DOHH2 (cell line): ENCODE data around the gene HERC3.

Experiments
- H3F3A ChIP-seq: fragments of 200-600 bp; sonication (generic), shearing (Covaris generic); 2 replicates; pipeline ENCODE4 v1.6.0; 2016; ENCODE audit warnings: antibody characterized with exemption, mild to moderate bottlenecking; ENCODE audit not compliant: control insufficient read depth, insufficient read depth
- H3K27ac ChIP-seq: fragments of 200-600 bp; sonication (generic); 2 replicates; pipeline ENCODE4 v1.5.1; 2014; ENCODE audit warnings: low read depth, mild to moderate bottlenecking, low read length, moderate library complexity
- H3K27me3 ChIP-seq: fragments of 200-600 bp; sonication (generic); 2 replicates; pipeline ENCODE4 v1.6.1; 2014; ENCODE audit warnings: mild to moderate bottlenecking, low read length, mixed read lengths; ENCODE audit not compliant: control insufficient read depth
- H3K36me3 ChIP-seq: fragments of 200-600 bp; sonication (generic); 2 replicates; pipeline ENCODE4 v1.6.1; 2014; ENCODE audit warnings: mild to moderate bottlenecking, low read length, moderate library complexity, mixed read lengths; ENCODE audit not compliant: control insufficient read depth
- H3K4me1 ChIP-seq: fragments of 200-600 bp; sonication (generic); 2 replicates; pipeline ENCODE4 v1.6.1; 2014; ENCODE audit warnings: mild to moderate bottlenecking, low read length, mixed read lengths; ENCODE audit not compliant: control insufficient read depth
- H3K4me2 ChIP-seq: fragments of 200-600 bp; sonication (generic); 2 replicates; pipeline ENCODE4 v1.6.0; 2014; ENCODE audit warnings: mild to moderate bottlenecking, low read length, moderate library complexity
- H3K4me3 ChIP-seq: fragments of 200-600 bp; sonication (generic); 2 replicates; pipeline ENCODE4 v1.5.1; 2014; ENCODE audit warnings: mild to moderate bottlenecking, low read length, mixed read lengths
- H3K79me2 ChIP-seq: fragments of 200-600 bp; sonication (generic); 2 replicates; pipeline ENCODE4 v1.6.1; 2014; ENCODE audit warnings: mild to moderate bottlenecking, low read length, mixed read lengths; ENCODE audit not compliant: control insufficient read depth
- H3K9me2 ChIP-seq: fragments of 200-600 bp; sonication (generic); replicated peaks from 2 replicates; pipeline ENCODE4 v1.6.1; 2014; ENCODE audit warnings: mild to moderate bottlenecking, low read length, mixed read lengths; ENCODE audit not compliant: control insufficient read depth
- H3K9me3 ChIP-seq: fragments of 200-600 bp; sonication (generic); 2 replicates; pipeline ENCODE4 v1.6.1; 2014; ENCODE audit warnings: antibody characterized with exemption, low read length, mixed read lengths; ENCODE audit not compliant: control insufficient read depth, insufficient read depth
- H4K20me1 ChIP-seq: fragments of 200-600 bp; sonication (generic); 2 replicates; pipeline ENCODE4 v1.6.0; 2014; ENCODE audit warnings: low read depth, mild to moderate bottlenecking, antibody characterized with exemption, low read length, moderate library complexity; ENCODE audit not compliant: control insufficient read depth, insufficient read depth
- EZH2phosphoT487 ChIP-seq: fragments of 200-600 bp; sonication (generic); IDR thresholded peaks from 2 replicates; pipeline ENCODE4 v1.6.1; 2017; ENCODE audit warnings: borderline replicate concordance, mild to moderate bottlenecking, antibody characterized with exemption, low read length, moderate library complexity, mixed read lengths
- TF ChIP-seq, protein P1 (sequence below): fragments of 200-600 bp; sonication (generic); IDR thresholded peaks from one replicate; pipeline ENCODE4 v1.5.1; 2014; ENCODE audit warnings: antibody characterized with exemption, mild to moderate bottlenecking, low read depth, low read length; ENCODE audit not compliant: poor library complexity, severe bottlenecking

The HERC3 gene

DNA sequence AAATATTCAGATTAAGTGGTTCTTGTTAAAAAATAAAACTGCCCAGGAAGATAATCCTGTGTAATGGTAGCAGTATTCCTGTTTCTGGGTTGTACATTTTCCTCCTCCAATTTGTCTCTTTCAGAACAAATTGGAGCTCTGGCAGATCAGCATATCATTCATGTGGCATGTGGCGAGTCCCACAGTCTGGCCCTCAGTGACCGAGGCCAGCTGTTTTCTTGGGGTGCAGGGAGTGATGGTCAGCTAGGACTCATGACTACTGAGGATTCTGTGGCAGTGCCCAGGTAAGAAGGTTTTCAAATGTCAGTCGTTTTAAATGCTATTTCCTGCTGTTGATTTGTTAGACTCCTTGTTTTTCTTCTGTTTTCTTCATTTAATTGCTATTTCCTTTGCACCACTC lies 57.4 kb downstream of the HERC3 start:
- Histone ChIP-seq H3K27me3 (no peaks in the 10 kb centered on the region), H4K20me1 (no peaks in the 10 kb centered on the region), H3K4me3 (no peak overlapping the region), H3K36me3 (no peaks in the 10 kb centered on the region), H3K9me3 (no peaks in the 10 kb centered on the region), H3K27ac (no peak overlapping the region), H3F3A (no peaks in the 10 kb centered on the region), H3K4me1 (no peaks in the 10 kb centered on the region), H3K4me2 (no peak overlapping the region), H3K79me2 (no peaks in the 10 kb centered on the region), H3K9me2 (no peaks in the 10 kb centered on the region)
- TF ChIP-seq, protein P1, sequence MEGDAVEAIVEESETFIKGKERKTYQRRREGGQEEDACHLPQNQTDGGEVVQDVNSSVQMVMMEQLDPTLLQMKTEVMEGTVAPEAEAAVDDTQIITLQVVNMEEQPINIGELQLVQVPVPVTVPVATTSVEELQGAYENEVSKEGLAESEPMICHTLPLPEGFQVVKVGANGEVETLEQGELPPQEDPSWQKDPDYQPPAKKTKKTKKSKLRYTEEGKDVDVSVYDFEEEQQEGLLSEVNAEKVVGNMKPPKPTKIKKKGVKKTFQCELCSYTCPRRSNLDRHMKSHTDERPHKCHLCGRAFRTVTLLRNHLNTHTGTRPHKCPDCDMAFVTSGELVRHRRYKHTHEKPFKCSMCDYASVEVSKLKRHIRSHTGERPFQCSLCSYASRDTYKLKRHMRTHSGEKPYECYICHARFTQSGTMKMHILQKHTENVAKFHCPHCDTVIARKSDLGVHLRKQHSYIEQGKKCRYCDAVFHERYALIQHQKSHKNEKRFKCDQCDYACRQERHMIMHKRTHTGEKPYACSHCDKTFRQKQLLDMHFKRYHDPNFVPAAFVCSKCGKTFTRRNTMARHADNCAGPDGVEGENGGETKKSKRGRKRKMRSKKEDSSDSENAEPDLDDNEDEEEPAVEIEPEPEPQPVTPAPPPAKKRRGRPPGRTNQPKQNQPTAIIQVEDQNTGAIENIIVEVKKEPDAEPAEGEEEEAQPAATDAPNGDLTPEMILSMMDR, result no peak
- no peak for TF ChIP-seq EZH2phosphoT487

DNA sequence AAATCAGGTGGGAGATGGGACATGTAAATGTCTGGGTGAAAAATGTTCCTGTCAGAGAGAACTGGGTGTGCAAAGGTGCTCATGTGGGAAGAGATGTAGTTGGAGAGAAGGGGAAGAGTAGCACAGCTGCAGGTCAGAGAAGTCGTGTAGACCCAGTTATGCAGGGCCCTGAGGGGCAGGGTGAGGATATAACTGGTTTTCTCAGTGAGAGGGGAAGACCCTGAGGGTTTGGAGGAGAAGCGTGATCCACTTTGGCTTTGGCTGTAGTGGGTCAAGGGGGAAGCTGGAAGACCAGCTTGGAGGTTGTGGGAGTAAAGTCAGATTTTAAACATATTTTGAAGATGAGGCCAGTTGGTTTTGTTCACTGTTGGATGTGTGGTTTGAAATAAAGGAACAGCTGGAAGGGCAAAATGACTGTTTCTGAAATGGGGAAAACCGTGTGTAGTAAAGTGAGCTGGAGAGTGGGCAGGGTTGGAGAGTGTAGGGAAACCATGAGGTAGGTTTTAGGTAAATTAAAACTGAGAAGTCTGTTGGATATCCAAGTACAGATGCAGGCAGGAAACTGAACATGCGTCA lies 61.2 kb downstream of the HERC3 start:
- Histone ChIP-seq H3K4me3 (no peak overlapping the region), H3K9me3 (no peaks in the 10 kb centered on the region), H3F3A (no peaks in the 10 kb centered on the region), H3K79me2 (no peaks in the 10 kb centered on the region), H3K27me3 (no peaks in the 10 kb centered on the region), H3K9me2 (no peaks in the 10 kb centered on the region), H3K36me3 (peaks cover 4% of the 10 kb centered on the region; the same call in 1 of the 2 replicates), H3K27ac (no peak overlapping the region), H3K4me2 (no peak overlapping the region), H3K4me1 (no peaks in the 10 kb centered on the region), H4K20me1 (no peaks in the 10 kb centered on the region; the same call in 1 of the 2 replicates)
- TF ChIP-seq EZH2phosphoT487, result no peak
- TF ChIP-seq, protein P1, result no peak

DNA sequence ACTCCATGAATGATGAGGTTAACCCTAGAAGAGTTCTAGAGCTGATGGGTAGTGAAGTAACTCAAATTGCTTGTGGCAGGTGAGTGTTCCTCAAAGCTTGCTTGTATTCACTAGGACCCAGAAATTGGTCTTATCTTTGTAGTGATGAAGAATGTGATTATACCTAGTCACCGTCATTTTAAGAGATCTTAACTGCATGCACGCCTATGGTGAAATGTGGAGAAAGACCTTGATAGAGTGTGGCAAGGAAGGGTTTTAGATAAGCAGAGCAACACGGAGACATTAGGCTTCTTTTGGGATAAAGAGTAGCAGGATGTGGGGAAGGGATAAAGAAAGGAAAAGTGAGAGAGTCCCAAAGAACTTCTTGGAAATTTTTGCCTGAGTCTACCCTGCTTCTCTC lies 62.9 kb downstream of the HERC3 start:
- peaks cover 4% of the 10 kb centered on the region; the same call in 1 of the 2 replicates for H3K36me3 ChIP-seq

More for the DNA sequence above, 62.9 kb downstream of the HERC3 start:
- no peaks in the 10 kb centered on the region for H3F3A ChIP-seq
- no peaks in the 10 kb centered on the region for H3K27me3 ChIP-seq
- no peak overlapping the region for H3K4me3 ChIP-seq
- no peaks in the 10 kb centered on the region; the same call in 1 of the 2 replicates for H4K20me1 ChIP-seq
- no peaks in the 10 kb centered on the region for H3K9me2 ChIP-seq
- no peak overlapping the region for H3K4me2 ChIP-seq
- no peak overlapping the region for H3K27ac ChIP-seq
- no peaks in the 10 kb centered on the region for H3K4me1 ChIP-seq
- TF ChIP-seq EZH2phosphoT487, result no peak
- TF ChIP-seq, protein P1, result no peak
- no peaks in the 10 kb centered on the region for H3K79me2 ChIP-seq
- no peaks in the 10 kb centered on the region for H3K9me3 ChIP-seq
